Umbilical cord (tissue), 2 donors: ENCODE results near the gene RAET1L. TPM values are rescaled to one million over a fixed set of nuclear protein-coding genes. Genes with fewer than 3 reads are reported as not detected.
"Not testable (repeated sequence)": the region's sequence is repeated elsewhere in the genome, so short reads cannot be mapped to it uniquely, and the experiment has no call there.

Source experiments
- DNase-seq: peaks from one replicate; pipeline ENCODE4 v3.0.0-alpha.2; 2015; ENCODE audit warnings: low spot score
- total RNA-seq: library from RNA; depleted of rRNA; stranded (reverse); fragments of >200 nt; gene quantifications from one replicate; pipeline ENCODE4 v1.2.3, GENCODE V29; 2014; ENCODE audit warnings: low replicate concordance; ENCODE audit not compliant: insufficient read depth

RAET1L gene, protein sequence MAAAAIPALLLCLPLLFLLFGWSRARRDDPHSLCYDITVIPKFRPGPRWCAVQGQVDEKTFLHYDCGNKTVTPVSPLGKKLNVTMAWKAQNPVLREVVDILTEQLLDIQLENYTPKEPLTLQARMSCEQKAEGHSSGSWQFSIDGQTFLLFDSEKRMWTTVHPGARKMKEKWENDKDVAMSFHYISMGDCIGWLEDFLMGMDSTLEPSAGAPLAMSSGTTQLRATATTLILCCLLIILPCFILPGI
- not detected for total RNA-seq

DNA sequence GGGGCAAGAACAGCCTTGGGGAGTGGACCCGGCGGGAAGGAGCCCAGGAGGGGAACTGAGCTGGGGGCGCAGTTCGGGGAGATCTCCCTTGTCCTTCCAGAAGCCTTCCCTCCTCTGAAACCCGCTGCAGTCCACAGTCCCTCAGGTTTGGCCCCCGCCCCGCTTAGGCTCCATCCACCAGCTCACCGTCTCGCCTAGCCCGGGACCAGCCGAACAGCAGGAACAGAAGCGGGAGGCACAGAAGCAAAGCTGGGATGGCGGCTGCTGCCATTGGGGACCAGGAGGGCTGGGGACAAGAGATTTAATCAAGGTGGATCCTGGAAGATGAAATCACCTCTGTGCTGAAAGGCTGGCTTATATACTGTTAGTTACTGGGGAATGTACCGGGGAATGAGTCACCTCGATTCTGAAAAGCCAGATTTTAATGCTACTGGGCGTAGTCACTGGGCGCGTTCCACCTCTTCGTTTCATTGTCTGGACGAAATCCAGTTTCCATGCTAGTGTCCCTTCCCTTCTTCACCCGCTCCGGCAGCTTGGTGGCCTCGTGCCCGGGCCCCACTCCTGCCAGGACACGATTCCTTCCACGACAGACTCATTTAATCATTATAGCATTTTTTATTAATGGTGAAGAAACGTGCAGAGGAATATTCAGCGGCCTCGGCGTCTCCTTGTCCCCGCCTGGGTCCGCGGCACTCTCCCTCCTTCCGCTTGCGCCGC lies at the start of gene RAET1L:
TSS of gene RAET1L (minus strand) at position 332 of the 717 bp plus-strand sequence. CDS start at position 271, 61 bp downstream.
- peak; percentile 68 for DNase-seq

DNA sequence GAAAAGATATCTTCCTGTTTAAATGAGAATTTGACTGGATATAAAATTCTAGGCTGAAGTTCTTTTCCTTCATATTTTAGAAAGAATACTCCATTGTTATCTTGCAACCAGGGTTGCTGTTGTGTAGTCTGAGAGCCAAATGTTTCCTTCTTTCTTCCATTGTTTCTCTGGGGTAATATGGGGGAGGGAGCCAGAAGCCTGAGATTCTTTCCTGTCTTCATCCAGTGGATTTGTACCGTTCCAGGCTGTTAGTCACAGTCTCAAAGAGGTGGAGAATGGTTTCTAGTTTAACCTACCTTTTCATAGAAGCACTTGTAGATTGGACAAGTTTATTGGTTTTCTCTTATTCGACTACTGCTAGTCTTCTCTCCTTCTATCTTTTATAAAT lies 49.7 kb upstream of the RAET1L start:
- no peak for DNase-seq

DNA sequence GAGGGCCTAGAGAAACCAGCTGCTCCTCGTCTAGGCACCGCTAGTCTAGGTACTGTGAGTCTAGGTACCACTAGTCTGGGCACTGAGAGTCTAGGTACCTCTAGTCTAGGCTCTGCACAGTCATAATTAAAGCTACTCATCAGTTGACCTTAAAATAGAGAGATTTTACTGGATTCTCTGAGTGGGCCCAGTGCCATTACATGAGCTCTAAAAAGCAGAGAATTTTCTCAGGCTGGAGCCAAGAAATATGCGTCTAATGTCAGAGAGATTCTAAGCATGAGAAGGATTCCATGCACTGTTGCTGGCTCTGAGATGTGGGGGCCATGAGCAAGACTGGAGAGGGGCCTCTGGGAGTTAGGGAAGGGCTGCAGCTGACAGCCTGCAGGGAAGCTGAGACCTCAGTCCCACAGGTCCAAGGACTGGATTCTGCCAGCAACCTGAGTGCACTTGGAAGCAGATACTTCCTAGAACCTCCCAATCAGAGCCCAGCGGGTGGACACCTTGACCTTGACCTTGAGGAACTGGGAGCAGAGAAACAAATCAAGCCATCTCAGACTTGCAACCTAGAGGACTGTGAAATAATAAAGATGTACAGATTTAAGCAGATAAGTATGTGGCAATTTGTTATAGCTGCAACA lies 49.2 kb upstream of the RAET1L start:
- DNase-seq, result peak; percentile 84

DNA sequence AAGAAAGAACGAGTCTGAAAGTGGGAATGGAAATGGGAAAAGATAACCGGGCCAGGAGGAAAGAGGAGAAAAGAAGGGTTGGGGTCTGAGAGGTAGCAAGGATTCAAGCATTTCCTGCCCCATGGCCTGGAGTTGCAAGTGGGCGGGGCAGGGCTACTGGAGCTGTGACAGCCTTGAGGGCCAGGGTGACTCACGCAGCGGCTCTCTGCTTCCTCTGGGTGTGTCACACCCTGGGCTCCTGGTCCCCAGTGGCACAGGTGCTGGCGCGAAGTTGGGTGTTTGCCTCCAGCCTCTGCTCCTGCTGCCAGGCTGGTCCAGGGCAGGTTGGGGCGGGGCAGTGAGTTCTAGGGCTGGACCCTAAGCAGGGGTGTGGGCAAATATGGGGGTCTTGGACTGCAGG lies 46.9 kb upstream of the RAET1L start:
- DNase-seq, result no peak

DNA sequence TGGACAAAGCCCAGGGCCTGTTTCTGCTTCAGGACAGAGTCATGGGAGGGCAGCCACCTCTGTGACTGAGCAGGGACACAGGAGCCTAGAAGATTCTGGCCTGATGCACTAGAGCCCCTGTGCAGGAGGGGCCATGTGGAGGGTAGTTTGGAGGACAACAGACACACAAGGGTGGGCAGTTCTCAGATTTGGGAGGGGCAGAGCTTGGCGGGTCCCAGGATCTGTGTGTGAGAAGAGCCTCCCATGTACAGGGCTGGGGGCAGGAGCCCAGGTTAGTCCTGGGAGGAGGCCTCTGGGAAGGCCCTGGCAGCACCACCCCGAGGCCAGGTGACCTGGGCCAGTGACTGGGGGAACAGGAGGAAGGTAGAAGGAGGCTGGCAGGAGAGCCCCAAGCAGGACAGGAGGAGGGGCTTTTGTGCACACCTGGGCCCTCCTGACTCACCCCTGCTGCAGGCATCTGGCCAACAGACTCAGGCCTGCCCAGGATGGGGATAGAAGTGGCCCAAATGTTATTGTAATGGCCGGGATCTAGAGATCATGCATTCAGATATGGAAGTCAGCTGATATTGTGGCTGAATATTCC lies 45.0 kb upstream of the RAET1L start:
- no peak for DNase-seq

DNA sequence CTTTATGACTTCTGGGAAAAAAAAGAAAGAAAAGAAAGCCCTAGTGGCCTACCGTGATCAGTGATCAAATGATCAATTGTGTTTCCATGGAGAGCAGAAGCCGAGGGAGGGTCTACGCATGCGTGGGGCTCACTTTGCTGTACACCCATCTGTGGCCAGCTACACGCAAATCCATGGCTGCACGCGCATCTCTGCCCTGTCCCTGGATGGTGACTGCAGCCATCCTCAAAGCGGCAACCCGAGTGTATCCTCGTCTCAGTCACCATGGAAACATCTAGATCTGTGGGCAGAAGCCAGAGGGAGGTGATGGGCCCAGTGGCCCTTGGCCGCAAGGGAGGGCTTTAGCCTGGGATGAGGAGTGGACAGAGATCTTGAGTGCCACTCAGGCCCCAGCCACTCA lies 44.4 kb upstream of the RAET1L start:
- no peak for DNase-seq

DNA sequence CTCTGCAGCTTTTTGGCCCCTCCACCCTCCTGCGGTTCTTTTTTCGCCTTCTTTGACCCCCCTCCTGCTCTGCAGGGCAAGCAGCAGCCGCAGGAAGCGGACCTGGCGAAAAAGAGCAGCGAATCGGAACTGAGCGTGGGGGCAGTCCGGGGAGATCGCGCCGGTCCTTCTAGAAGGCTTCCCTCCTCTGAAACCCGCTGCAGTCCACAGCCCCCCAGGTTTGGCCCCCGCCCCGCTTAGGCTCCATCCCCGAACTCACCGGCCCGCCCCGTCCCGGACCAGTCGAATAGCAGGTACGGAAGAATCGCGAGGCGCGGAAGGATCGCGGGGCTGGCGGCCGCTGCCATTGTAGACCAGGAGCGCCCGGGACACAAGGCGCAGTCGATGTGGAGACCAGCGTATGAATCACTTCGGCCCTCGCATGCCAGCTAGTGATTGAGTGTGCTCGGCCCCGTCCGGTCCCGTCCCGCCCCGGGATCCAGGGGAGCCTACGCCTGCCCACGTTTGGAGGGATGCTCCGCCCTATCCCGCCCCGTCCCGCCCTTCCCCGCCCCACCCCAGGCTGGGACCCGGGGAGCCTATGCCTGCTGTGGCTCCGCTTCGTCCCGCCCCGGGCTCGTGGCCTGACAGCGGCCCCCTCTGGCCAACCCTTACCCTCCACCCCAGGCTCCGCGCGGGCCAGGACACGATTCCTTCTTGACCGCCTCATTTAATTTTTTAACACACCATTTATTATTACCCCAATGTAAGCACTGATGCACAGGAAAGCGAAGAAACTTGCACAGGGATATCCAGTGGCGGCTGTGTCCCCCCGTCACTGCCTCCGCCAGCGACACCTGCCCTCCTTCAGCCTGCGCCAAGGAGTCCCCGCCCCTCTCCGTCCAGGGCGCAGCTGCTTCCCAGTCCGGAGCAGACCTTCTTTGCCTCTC lies 43.7 kb upstream of the RAET1L start, which contains the start of gene ULBP3:
TSS of gene ULBP3 (minus strand) at position 402 of the 929 bp plus-strand sequence. CDS start at position 347, 55 bp downstream.
- DNase-seq, result peak; percentile 93

DNA sequence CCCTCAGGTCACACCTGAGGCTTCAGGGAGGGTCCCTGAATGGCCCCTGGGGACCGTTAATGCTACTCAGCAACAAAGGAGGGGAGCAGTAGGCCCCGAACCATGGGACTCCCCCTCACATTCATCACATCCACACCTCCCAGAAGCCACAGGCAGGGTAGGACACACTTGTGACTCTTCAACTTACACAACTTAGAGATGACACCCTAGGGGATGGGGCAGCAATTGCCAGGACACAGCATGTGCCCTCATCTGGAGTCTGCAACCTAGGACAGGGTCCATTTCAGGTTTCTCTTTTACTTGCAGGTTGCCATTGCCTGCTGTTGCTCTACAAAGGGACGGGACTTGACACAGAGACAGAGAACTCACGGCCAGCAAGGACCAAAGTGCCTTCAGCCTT lies 42.8 kb upstream of the RAET1L start:
- no peak for DNase-seq

DNA sequence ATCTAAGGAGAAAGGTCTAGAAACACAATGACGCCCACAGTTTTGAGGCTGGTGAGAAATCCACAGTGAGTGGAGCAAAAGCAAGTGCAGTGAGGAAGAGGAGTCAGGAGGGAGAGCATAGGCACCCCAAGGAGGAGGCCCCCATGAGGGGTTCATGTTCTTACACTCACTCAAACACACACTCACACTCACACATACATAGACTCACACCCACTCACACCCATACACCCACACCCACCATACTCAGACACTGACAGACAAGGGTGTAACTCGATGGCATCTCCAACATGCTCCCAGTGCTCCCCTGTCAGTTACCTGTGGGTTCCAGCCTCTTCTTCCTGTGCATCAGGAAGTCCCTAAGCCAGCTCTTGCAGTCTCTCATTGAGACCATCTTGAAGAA lies 39.8 kb upstream of the RAET1L start:
- DNase-seq, result no peak

DNA sequence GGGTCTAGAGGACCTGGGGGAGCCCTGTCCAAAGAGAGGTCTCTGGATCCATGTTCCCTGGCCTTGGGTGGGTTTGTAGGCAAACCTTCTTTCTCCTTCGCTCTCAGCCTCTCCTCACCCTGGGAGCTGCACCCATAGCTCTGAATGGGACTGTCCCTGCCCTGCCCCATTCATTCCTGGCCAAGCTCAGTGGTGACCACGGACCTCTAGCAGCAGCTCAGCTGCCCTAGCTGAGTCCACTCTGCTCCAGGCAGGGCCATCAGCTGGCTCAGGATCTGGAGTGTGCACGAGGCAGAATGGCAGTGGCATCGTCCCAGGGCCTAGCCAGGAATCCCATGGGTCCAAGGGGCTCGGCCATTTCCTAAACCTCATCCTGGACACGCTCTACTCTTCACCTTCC lies 38.3 kb upstream of the RAET1L start:
- no peak for DNase-seq

DNA sequence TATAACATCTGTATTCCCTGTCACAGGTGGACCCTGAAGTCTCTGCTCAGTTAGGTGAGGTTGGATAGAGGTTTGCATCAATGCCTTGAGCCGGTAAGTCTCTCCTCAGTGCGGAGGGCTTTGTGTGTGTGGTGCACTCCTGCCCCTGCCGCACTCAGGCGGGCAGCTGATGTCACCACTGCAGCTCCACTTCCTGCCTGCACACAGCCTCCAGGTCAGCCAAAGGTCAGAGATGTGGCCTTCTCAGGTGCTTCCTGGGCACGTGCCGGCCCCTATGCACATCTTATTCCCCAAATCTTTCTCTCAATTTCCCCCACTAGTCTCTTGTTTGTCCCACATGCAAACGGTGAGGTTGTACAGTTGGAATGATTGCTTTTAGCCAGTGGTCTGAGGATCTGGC lies 34.6 kb upstream of the RAET1L start:
- DNase-seq, result not testable (repeated sequence)

DNA sequence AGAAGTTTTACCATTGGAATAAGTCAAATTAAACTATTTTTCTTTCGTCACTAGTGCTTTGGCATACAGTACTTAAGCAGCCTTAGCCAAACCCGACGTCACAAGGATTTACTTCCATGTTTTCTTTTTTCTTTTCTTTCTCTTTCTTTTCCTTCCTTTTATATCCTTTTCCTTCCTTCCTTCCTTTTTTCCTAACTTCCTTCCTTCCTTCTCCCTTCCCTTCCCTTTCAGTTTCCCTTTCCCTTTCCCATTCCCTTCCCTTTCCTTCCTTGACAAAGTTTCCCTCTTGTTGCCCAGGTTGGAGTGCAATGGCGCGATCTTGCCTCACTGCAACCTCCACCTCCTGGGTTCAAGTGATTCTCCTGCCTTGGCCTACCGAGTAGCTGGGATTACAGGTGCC lies 33.7 kb upstream of the RAET1L start:
- no peak for DNase-seq

DNA sequence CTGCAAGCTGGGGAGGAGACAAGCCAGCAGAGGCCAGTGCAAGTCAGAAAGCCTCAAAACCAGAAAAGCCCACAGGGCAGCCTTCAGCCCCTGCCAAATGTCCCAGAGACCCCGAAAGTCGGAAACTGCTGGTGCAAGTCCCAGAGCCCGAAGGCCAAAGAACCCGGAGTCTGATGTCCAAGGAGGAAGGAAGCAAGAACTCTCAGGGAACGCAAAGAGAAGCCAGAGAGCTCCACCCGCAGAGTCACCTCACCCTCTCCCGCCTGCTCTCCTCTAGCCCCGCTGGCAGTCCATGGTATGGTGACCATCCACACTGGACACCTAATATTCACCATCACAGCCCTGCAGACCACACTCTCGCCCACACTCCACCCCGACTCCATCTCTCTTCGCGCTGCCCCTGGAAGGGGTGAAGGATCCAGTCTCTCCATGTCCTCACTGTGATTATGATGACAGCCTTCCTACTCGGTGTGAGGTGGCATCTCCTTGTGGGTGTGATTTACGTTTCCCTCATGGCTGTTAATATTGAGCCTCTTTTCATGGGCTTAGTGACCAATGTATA lies 33.0 kb upstream of the RAET1L start:
- DNase-seq, result no peak

DNA sequence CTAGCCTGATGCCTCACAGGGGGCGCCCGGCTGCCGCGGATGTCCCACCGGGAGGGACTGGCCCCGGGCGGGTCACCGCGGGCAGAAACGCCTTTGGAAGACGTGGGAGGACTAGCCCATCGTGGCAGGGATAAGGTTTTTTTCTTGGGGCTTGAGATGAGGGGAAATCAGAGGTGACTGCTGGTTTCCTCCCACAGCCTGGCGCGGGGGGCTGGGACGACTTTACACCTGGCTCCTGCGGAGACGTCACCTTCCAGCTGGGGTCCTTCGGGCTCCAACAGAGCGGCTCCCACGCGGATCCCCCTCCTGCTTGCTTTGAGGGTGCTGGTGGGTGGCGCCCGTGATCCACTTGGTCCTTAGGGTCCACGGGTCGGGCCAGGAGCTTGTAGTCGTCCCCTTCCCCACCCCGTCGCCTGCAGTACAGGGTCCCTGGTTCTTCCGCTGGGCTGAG lies 32.2 kb upstream of the RAET1L start:
- DNase-seq, result no peak

DNA sequence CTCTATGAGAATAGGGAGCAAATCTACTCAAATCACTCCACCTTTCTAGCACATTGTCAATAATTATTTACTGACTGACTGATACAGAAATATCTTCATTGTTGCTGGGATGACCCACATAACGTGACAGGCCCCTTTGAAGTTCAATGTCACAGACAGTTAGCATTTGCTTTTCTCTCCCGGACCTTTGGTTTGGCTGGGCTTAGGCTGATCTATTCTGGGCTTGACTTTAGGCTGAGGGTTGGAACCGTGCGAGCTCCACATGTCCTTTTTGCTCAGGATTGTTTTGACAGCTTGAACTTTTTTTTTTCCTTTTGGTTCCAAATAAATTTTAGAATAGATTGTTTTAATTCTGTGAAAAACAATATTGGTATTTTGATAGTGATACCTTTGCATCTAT lies 31.6 kb upstream of the RAET1L start:
- DNase-seq, result no peak

DNA sequence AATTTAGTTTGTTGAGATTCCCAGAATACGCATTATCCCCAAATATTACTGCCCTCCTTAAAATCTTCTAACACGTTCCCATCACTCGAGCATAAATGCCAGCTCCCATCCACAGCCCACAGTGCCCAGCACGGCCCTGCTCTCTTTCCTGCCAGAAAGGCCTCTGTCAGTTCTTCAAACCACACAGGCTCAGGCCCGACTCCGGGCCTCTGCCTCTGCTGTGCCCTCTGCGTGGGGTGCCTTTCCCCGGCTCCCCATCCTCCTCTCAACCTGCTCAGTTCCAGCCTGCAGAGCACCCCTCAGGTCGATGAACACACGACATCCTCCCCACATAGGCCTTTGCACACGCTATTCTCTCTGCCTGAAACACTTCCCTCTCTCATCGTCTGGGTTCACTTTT lies 30.8 kb upstream of the RAET1L start:
- no peak for DNase-seq

DNA sequence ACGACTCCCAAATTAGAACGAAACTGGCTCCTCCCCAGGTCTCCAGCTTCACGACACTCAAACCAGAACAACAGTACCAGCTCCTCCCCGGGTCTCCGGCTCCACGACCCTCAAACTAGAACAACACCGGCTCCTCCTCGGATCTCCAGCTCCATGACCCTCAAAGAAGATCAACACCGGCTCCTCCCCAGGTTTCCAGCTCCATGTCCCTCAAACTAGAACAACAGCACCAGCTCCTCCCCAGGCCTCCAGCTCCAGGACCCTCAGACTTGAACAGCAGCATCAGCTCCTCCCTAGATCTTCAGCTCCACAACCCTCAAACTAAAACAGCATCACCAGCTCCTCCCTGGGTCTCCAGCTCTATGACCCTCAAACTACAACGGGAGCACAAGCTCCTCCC lies 29.8 kb upstream of the RAET1L start:
- no peak for DNase-seq

DNA sequence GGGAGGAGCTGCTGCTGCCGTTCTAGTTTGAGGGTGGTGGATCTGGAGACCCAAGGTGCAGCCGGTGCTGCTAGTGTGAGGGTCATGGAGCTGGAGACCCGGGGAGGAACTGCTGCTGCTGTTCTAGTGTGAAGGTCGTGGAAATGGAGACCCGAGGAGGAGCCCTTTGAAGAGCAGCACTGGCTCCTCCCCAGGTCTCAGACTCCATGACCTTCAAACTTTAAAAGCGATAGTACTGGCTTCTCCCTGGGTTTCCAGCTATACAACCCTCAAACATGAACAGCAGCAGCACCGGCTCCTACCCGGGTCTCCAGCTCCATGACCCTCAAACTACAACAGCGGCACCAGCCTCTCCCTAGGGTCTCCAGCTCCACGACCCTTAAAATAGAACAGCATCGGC lies 28.1 kb upstream of the RAET1L start:
- no peak for DNase-seq

DNA sequence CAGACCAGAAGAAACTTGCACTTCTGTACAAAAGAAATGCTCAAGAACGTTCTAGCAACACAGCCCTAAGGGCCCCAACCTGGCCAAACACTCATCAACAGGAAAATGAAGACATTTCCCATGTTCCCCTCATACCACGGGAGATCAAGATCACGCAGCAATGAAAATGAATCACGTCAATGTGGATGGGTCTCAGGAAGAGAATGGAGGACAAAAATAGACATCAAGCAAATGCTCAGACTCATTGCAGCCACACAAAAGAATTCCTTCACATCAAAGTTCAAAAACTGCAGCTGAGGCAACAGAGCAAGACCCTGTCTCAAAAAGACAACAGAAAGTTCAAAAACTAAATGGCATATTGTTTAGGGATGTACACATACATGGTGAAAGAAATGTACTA lies 25.5 kb upstream of the RAET1L start:
- DNase-seq, result no peak

DNA sequence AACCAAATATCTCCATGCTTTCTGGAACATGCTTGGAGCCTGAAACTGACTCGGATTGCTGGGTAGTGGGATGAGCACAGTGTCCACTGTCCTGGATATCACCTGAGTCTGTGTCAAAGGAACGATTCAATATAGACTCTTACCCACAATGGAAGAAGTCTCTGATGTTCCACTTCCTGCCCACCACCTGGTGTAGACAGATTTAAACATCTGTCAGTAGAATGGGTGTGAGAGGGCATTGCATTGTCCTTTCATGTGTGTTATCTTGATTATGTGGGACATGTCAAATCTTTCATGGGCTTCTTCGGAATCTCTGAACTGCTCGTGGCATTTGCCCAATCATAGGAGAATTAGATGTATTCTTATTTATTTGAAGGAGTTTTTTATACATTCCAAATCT lies 22.8 kb upstream of the RAET1L start:
- no peak for DNase-seq

DNA sequence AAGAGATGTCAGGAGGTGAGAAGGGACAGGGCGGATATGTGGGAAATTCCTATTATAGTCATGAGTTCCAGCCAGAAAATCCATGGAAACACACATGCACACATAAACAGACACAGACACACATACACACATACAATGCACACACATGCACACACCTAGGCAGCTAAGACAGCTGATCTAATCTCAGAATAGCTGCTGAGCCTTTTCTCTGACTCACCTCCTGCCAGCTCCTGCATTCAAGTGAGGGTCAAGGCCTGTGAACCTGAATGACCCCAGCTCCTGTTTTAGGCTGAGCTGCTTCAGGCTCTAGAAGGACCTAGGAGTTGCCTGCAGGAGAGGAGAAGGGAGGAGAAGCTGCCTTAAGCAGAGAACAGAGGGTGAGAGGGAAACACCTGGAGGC lies 21.6 kb upstream of the RAET1L start:
- DNase-seq, result no peak
